CD14-positive monocyte (primary cell): ENCODE data around the gene LPGAT1. TPM values are rescaled to one million over a fixed set of nuclear protein-coding genes. Genes with fewer than 3 reads are reported as not detected.

Source experiments
- DNase-seq, 3 donors: peaks; one replicate each; pipeline ENCODE4 v3.0.0-alpha.2; 2011 to 2022
- H2AFZ ChIP-seq: 2 replicates; pipeline ENCODE4 v1.6.0; 2012; ENCODE audit warnings: mild to moderate bottlenecking, low read depth, low read length, inconsistent platforms; ENCODE audit not compliant: insufficient read depth, poor library complexity, severe bottlenecking
- H3K27ac ChIP-seq, 2 donors: 1 replicate in 1 of 2; 2 replicates in 1 of 2; pipeline ENCODE4 v1.5.1; 2012 to 2013; ENCODE audit warnings: low read length in 2 of 2, control low read depth in 1 of 2, inconsistent platforms in 1 of 2, low read depth in 1 of 2, mild to moderate bottlenecking in 1 of 2
- H3K27me3 ChIP-seq, 2 donors: one replicate each; pipeline versions ENCODE4 v1.6.0 to v1.6.1; 2011 to 2013; ENCODE audit warnings: low read length in 2 of 2; ENCODE audit not compliant: control insufficient read depth in 2 of 2, insufficient read depth in 2 of 2
- H3K36me3 ChIP-seq, 2 donors: replicated peaks in 1 of 2; 1 replicate in 1 of 2; 2 replicates in 1 of 2; pipeline versions ENCODE4 v1.5.1 to v1.6.1; 2012 to 2013; ENCODE audit warnings: low read length in 2 of 2, control low read depth in 1 of 2, inconsistent platforms in 1 of 2, mild to moderate bottlenecking in 1 of 2; ENCODE audit not compliant: insufficient read depth in 2 of 2, control insufficient read depth in 1 of 2
- H3K4me1 ChIP-seq, 2 donors: 1 replicate in 1 of 2; 2 replicates in 1 of 2; pipeline versions ENCODE4 v1.5.1 to v1.6.1; 2012 to 2013; ENCODE audit warnings: low read length in 2 of 2, control low read depth in 1 of 2, inconsistent platforms in 1 of 2, mild to moderate bottlenecking in 1 of 2, moderate library complexity in 1 of 2; ENCODE audit not compliant: insufficient read depth in 2 of 2, control insufficient read depth in 1 of 2
- H3K4me2 ChIP-seq: replicated peaks from 2 replicates; pipeline ENCODE3; 2012; ENCODE audit warnings: low read length, moderate library complexity, mild to moderate bottlenecking; ENCODE audit not compliant: poor library complexity, severe bottlenecking; ENCODE audit errors: extremely low read depth
- H3K4me3 ChIP-seq, 3 experiments: fragments of 200-600 bp in 1 of 3; sonication (generic) in 1 of 3; replicated peaks in 1 of 3; 1 replicate in 2 of 3; 2 replicates in 1 of 3; pipeline ENCODE4 v1.5.1; 2011 to 2013; ENCODE audit warnings: low read length in 3 of 3, mild to moderate bottlenecking in 3 of 3, control low read depth in 2 of 3, low read depth in 2 of 3, inconsistent platforms in 1 of 3, moderate library complexity in 1 of 3
- H3K79me2 ChIP-seq: 2 replicates; pipeline ENCODE4 v1.6.0; 2012; ENCODE audit warnings: mild to moderate bottlenecking, control low read depth, inconsistent platforms, low read length, moderate library complexity; ENCODE audit not compliant: insufficient read depth
- H3K9ac ChIP-seq: 2 replicates; pipeline ENCODE4 v1.6.0; 2017; ENCODE audit warnings: low read length, mild to moderate bottlenecking; ENCODE audit not compliant: insufficient read depth, poor library complexity, severe bottlenecking
- H3K9me3 ChIP-seq, 2 donors: replicated peaks in 1 of 2; 1 replicate in 1 of 2; 2 replicates in 1 of 2; pipeline versions ENCODE4 v1.5.1 to v1.6.1; 2012 to 2013; ENCODE audit warnings: low read length in 2 of 2, control low read depth in 1 of 2; ENCODE audit not compliant: control insufficient read depth in 1 of 2, insufficient read depth in 1 of 2
- H4K20me1 ChIP-seq: 2 replicates; pipeline ENCODE4 v1.6.0; 2012; ENCODE audit warnings: mild to moderate bottlenecking, low read length, control low read depth, moderate library complexity; ENCODE audit not compliant: insufficient read depth
- H3K27ac Mint-ChIP-seq, 7 donors: one replicate each; pipeline ENCODE4 v1.8.0; 2020; ENCODE audit warnings: mild to moderate bottlenecking in 7 of 7, mixed read lengths in 7 of 7, moderate library complexity in 6 of 7, inconsistent platforms in 2 of 7
- H3K27me3 Mint-ChIP-seq, 3 donors: one replicate each; pipeline ENCODE4 v1.8.0; 2021 to 2022; ENCODE audit warnings: low read depth in 3 of 3, mild to moderate bottlenecking in 3 of 3, mixed read lengths in 3 of 3, moderate library complexity in 3 of 3, inconsistent platforms in 1 of 3
- H3K36me3 Mint-ChIP-seq, 2 donors: one replicate each; pipeline ENCODE4 v1.8.0; 2020; ENCODE audit warnings: mixed read lengths in 2 of 2, inconsistent platforms in 1 of 2, mild to moderate bottlenecking in 1 of 2
- H3K4me1 Mint-ChIP-seq: one replicate; pipeline ENCODE4 v1.8.0; 2020; ENCODE audit warnings: mild to moderate bottlenecking, mixed read lengths
- H3K4me3 Mint-ChIP-seq, 2 donors: one replicate each; pipeline ENCODE4 v1.8.0; 2020; ENCODE audit warnings: mild to moderate bottlenecking in 2 of 2, mixed read lengths in 2 of 2, moderate library complexity in 1 of 2
- H3K9me3 Mint-ChIP-seq, 7 donors: one replicate each; pipeline ENCODE4 v1.8.0; 2020 to 2022; ENCODE audit warnings: mixed read lengths in 7 of 7, mild to moderate bottlenecking in 6 of 7, moderate library complexity in 6 of 7, inconsistent platforms in 2 of 7
- CTCF ChIP-seq: fragments of 200-600 bp; IDR thresholded peaks from one replicate; pipeline ENCODE4 v1.8.0; 2022; ENCODE audit warnings: antibody characterized with exemption, mild to moderate bottlenecking
- WGBS: methylation state at CpG from one replicate; pipeline ENCODE4 v1.1.5; 2013; ENCODE audit warnings: missing lambda C conversion rate; ENCODE audit not compliant: insufficient coverage; 5-methylcytosine and 5-hydroxymethylcytosine counted together
- intact Hi-C, 2 donors: fragments of 100-400 bp; cut with micrococcal nuclease; formaldehyde crosslinking; loops; one replicate each; pipeline versions ENCODE4 v1.15.0 to v1.15.1; 2023
- polyA plus RNA-seq, 3 donors: library from polyadenylated mRNA; depleted of rRNA in 1 of 3; unstranded in 2 of 3; stranded (reverse) in 1 of 3; fragments of 300-500 nt in 2 of 3; fragments of >200 nt in 1 of 3; fragmentation: Illumina TruSeq in 2 of 3; gene quantifications; 1 replicate in 2 of 3; 2 replicates in 1 of 3; pipeline ENCODE4 v1.2.3, GENCODE V29; 2012 to 2021

LPGAT1 gene
- polyA plus RNA-seq, 3 donors, result 19.5 to 52.1 (median 40.2) TPM

GRCh38 chr1:211797994-211798393 is 32.6 kb downstream of the LPGAT1 start:
- Histone ChIP-seq H3K36me3 (peaks cover 23 to 74% of the 10 kb centered on the region in 2 donors), H3K4me3 (no peak overlapping the region), H3K4me2 (no peak overlapping the region), H3K27ac (peak overlapping the region in 1 of 2 donors; percentile 55), H2AFZ (no peak overlapping the region), H4K20me1 (peaks cover 90% of the 10 kb centered on the region), H3K9ac (no peak overlapping the region), H3K9me3 (no peaks in the 10 kb centered on the region), H3K27me3 (no peaks in the 10 kb centered on the region), H3K79me2 (peaks cover 83% of the 10 kb centered on the region), H3K4me1 (no peaks in the 10 kb centered on the region)
- H3K4me3 Mint-ChIP-seq, result no peak overlapping the region
- H3K27me3 Mint-ChIP-seq, result peaks cover 0 to 3% (median 0%) of the 10 kb centered on the region in 3 donors
- no peak for TF ChIP-seq CTCF
- no peak for DNase-seq
- H3K9me3 Mint-ChIP-seq, result peaks cover 0 to 6% (median 0%) of the 10 kb centered on the region in 7 donors
- H3K4me1 Mint-ChIP-seq, result peaks cover 17% of the 10 kb centered on the region
- H3K27ac Mint-ChIP-seq, result peak overlapping the region in 5 of 7 donors; percentile 32 to 82 (median 43)
- H3K36me3 Mint-ChIP-seq, result peaks cover 56 to 78% of the 10 kb centered on the region in 2 donors
- WGBS, result no CpG with 5 or more reads among the region's 2 CpGs
- intact Hi-C loops, result no loop called here

GRCh38 chr1:211791979-211792378 is 38.6 kb downstream of the LPGAT1 start:
- 100% methylated on average over 2 of the region's 2 CpGs for WGBS
- no peak overlapping the region for H3K4me3 ChIP-seq
- Mint-ChIP-seq H3K27ac (peak overlapping the region in 3 of 7 donors; percentile 12 to 61 (median 32)), H3K4me3 (no peak overlapping the region), H3K4me1 (no peaks in the 10 kb centered on the region), H3K27me3 (no peaks in the 10 kb centered on the region), H3K36me3 (peaks cover 58 to 73% of the 10 kb centered on the region in 2 donors), H3K9me3 (no peaks in the 10 kb centered on the region)
- no peak overlapping the region for H2AFZ ChIP-seq
- no peaks in the 10 kb centered on the region for H3K4me1 ChIP-seq
- no peaks in the 10 kb centered on the region for H3K27me3 ChIP-seq
- no peak for TF ChIP-seq CTCF
- no peak for DNase-seq
- H3K9me3 ChIP-seq, result no peaks in the 10 kb centered on the region
- no peak overlapping the region for H3K9ac ChIP-seq
- H3K4me2 ChIP-seq, result no peak overlapping the region
- peaks cover 57 to 92% of the 10 kb centered on the region in 2 donors for H3K36me3 ChIP-seq
- intact Hi-C loops, result no loop called here
- H4K20me1 ChIP-seq, result peaks cover 61% of the 10 kb centered on the region
- peaks cover 29% of the 10 kb centered on the region for H3K79me2 ChIP-seq
- no peak overlapping the region for H3K27ac ChIP-seq
